ENCODE results near the gene ABCB6. TPM values are rescaled to one million over a fixed set of nuclear protein-coding genes. Genes with fewer than 3 reads are reported as not detected.

The ABCB6 gene
- total RNA-seq, 2 donors from 2014 or later = 39.1 to 76.0 TPM

DNA sequence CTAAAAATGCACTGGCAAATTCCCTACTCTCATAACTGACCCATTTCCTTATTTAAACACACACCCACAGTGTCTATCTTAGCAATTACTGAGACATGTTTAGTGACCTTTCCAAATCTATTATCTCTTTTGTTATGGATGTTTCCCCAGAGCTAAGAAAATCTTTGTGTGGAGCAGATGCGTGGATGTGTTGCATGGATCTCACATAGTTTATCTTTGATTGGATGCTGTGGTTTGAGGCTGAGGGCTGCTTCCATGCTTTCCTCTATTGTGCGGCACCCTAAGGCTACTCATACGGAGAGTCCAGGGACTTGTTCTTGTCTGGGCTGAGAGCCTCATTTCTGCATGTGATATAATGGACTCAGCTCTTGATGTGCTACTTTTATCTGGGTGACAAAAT lies 15.6 kb upstream of the ABCB6 start:
- H3K9me3 Mint-ChIP-seq = no peaks in the 10 kb centered on the region
- H3K36me3 Mint-ChIP-seq (ENCODE audit: low read depth) = peaks cover 56% of the 10 kb centered on the region
- TF ChIP-seq, protein P1, sequence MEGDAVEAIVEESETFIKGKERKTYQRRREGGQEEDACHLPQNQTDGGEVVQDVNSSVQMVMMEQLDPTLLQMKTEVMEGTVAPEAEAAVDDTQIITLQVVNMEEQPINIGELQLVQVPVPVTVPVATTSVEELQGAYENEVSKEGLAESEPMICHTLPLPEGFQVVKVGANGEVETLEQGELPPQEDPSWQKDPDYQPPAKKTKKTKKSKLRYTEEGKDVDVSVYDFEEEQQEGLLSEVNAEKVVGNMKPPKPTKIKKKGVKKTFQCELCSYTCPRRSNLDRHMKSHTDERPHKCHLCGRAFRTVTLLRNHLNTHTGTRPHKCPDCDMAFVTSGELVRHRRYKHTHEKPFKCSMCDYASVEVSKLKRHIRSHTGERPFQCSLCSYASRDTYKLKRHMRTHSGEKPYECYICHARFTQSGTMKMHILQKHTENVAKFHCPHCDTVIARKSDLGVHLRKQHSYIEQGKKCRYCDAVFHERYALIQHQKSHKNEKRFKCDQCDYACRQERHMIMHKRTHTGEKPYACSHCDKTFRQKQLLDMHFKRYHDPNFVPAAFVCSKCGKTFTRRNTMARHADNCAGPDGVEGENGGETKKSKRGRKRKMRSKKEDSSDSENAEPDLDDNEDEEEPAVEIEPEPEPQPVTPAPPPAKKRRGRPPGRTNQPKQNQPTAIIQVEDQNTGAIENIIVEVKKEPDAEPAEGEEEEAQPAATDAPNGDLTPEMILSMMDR (conservative IDR thresholded peaks at IDR 0.05) = no peak
- H3K27me3 Mint-ChIP-seq (ENCODE audit: insufficient read depth) = no peaks in the 10 kb centered on the region
- H3K27ac Mint-ChIP-seq = no peak overlapping the region
- peaks cover 67% of the 10 kb centered on the region for H3K36me3 ChIP-seq (ENCODE audit: control insufficient read depth, insufficient read depth, low read length)
- peaks cover 3% of the 10 kb centered on the region for H3K4me1 Mint-ChIP-seq
- no peak overlapping the region for H3K27ac ChIP-seq (ENCODE audit: low read depth, low read length)
- WGBS, 2 experiments (ENCODE audit: insufficient coverage in 1 of 2, insufficient read length in 1 of 2) = 95 to 100% methylated on average over 1 to 3 of the region's 3 CpGs
- H3K4me1 ChIP-seq (ENCODE audit: control insufficient read depth, insufficient read depth, low read length) = no peaks in the 10 kb centered on the region
- no peak overlapping the region for H3K9ac ChIP-seq (ENCODE audit: extremely low read depth, low read length, poor library complexity, severe bottlenecking)
- no peak overlapping the region for H3K4me3 Mint-ChIP-seq
- no peak overlapping the region for H3K4me3 ChIP-seq (ENCODE audit: low read length)
- no peak for DNase-seq
- H3K27me3 ChIP-seq (ENCODE audit: control insufficient read depth, insufficient read depth, low read length, poor library complexity, severe bottlenecking) = no peaks in the 10 kb centered on the region
- no peaks in the 10 kb centered on the region for H3K9me3 ChIP-seq (ENCODE audit: control insufficient read depth, low read length)

DNA sequence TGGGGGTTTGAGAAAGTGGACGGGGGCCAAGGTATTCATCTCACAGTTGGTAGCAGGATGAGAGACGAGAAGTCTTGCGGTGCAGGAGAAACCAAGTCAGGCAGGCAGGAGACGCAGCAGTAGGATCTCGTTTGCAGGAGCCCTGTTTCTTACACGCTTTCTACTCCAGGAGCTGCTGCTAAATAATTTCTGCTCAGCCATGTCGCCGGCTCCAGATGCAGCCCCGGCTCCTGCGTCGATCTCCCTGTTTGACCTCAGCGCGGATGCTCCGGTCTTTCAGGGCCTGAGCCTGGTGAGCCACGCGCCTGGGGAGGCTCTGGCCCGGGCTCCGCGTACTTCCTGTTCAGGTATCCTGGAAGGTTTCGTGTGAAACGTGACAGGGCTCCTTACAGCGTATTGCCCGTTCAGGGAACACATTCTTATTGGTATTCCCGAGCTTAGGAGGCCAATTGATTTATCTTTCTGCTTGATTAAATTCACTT lies 11.3 kb upstream of the ABCB6 start:
- H3K27me3 Mint-ChIP-seq (ENCODE audit: insufficient read depth) = no peaks in the 10 kb centered on the region
- Histone ChIP-seq H3K4me1 (ENCODE audit: control insufficient read depth, insufficient read depth, low read length) (peaks cover 2% of the 10 kb centered on the region), H3K4me3 (ENCODE audit: low read length) (peak overlapping the region; percentile 98), H3K27me3 (ENCODE audit: control insufficient read depth, insufficient read depth, low read length, poor library complexity, severe bottlenecking) (no peaks in the 10 kb centered on the region), H3K9me3 (ENCODE audit: control insufficient read depth, low read length) (no peaks in the 10 kb centered on the region), H3K9ac (ENCODE audit: extremely low read depth, low read length, poor library complexity, severe bottlenecking) (peak overlapping the region; percentile 84), H3K36me3 (ENCODE audit: control insufficient read depth, insufficient read depth, low read length) (peaks cover 50% of the 10 kb centered on the region), H3K27ac (ENCODE audit: low read depth, low read length) (peak overlapping the region; percentile 87)
- TF ChIP-seq, protein P1 (conservative IDR thresholded peaks at IDR 0.05) = no peak
- peaks cover 9% of the 10 kb centered on the region for H3K4me1 Mint-ChIP-seq
- H3K9me3 Mint-ChIP-seq = no peaks in the 10 kb centered on the region
- H3K27ac Mint-ChIP-seq = peak overlapping the region; percentile 98
- DNase-seq = peak; percentile 81
- 1 to 2% methylated on average over 20 to 24 of the region's 24 CpGs for WGBS, 2 experiments (ENCODE audit: insufficient coverage in 1 of 2, insufficient read length in 1 of 2)
- H3K4me3 Mint-ChIP-seq = peak overlapping the region; percentile 97
- H3K36me3 Mint-ChIP-seq (ENCODE audit: low read depth) = peaks cover 42% of the 10 kb centered on the region

DNA sequence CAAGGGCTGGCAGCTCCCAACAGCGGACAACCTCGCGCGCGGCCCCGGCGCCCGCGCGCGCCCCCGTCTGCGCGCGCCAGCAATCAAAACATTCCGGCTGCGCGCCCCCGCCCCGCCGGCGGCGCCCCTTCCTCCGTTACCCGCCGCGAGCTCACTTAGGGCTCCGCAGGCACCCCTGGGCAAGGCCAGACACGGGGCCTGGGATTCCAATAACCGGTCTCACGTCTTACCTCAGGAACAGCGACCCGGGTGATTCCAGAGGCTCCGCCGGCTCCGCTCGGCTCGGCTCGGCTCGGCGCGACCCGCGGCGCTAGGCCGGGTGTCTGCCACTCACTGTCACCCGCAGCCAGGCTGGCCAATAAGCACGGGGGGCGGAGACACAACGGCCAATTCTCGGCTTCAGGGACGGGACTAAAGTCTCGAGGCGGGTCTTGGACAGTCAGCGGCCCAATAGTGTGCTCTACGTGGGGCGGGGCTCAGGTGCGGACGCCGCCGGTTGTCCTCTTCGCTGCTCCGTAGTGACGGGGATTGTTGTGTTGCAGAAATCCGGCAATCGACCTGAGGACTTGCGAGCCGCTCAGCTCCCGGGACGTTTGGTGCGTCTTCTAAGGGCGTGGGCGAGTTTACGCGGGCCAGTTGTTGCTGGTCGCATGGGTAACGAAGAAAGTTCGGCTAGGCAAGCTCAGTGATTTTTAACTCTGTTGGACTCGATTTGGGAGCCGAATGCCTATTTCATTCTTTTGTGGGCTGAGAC lies 10.7 kb upstream of the ABCB6 start, which contains the start of the genes ANKZF1 and ATG9A:
Gene ANKZF1 (plus strand): TSS at position 502 of the 754 bp plus-strand sequence. CDS start 452 bp downstream, outside the sequence.
Gene ATG9A (minus strand): TSS at position 332 of the 754 bp plus-strand sequence. CDS start 1,612 bp downstream, outside the sequence.
- WGBS, 2 experiments (ENCODE audit: insufficient coverage in 1 of 2, insufficient read length in 1 of 2) = 0% methylated on average over 45 to 80 of the region's 80 CpGs
- TF ChIP-seq, protein P1 (conservative IDR thresholded peaks at IDR 0.05) = no peak

More for the DNA sequence above, 10.7 kb upstream of the ABCB6 start, which contains the start of the genes ANKZF1 and ATG9A:
- H3K4me1 ChIP-seq (ENCODE audit: control insufficient read depth, insufficient read depth, low read length) = peaks cover 2% of the 10 kb centered on the region
- DNase-seq = peak; percentile 100
- H3K9me3 ChIP-seq (ENCODE audit: control insufficient read depth, low read length) = no peaks in the 10 kb centered on the region
- H3K27me3 Mint-ChIP-seq (ENCODE audit: insufficient read depth) = no peaks in the 10 kb centered on the region
- no peaks in the 10 kb centered on the region for H3K9me3 Mint-ChIP-seq
- H3K4me3 Mint-ChIP-seq = peak within 1 kb of the TSS; percentile 97
- peak within 1 kb of the TSS; percentile 98 for H3K27ac Mint-ChIP-seq
- H3K27me3 ChIP-seq (ENCODE audit: control insufficient read depth, insufficient read depth, low read length, poor library complexity, severe bottlenecking) = no peaks in the 10 kb centered on the region
- H3K36me3 ChIP-seq (ENCODE audit: control insufficient read depth, insufficient read depth, low read length) = peaks cover 49% of the 10 kb centered on the region
- peak within 1 kb of the TSS; percentile 98 for H3K4me3 ChIP-seq (ENCODE audit: low read length)
- peaks cover 9% of the 10 kb centered on the region for H3K4me1 Mint-ChIP-seq
- H3K36me3 Mint-ChIP-seq (ENCODE audit: low read depth) = peaks cover 45% of the 10 kb centered on the region
- H3K9ac ChIP-seq (ENCODE audit: extremely low read depth, low read length, poor library complexity, severe bottlenecking) = peak within 1 kb of the TSS; percentile 84
- peak within 1 kb of the TSS; percentile 87 for H3K27ac ChIP-seq (ENCODE audit: low read depth, low read length)
